GM06990 (cell line): ENCODE measurements around the gene SLC2A5.

ENCODE experiments used
- DNase-seq: peaks from one replicate; pipeline ENCODE4 v3.0.0-alpha.2; 2011; ENCODE audit not compliant: insufficient read length; ENCODE audit errors: extremely low read depth
- H3K27me3 ChIP-seq: replicated peaks from 2 replicates; pipeline ENCODE4 v1.6.0; 2011; ENCODE audit warnings: low read length; ENCODE audit not compliant: control insufficient read depth, insufficient read depth
- H3K36me3 ChIP-seq: 2 replicates; pipeline ENCODE4 v1.5.1; 2011; ENCODE audit warnings: low read length; ENCODE audit not compliant: control insufficient read depth, insufficient read depth
- H3K4me3 ChIP-seq: replicated peaks from 2 replicates; pipeline ENCODE4 v1.5.1; 2011; ENCODE audit warnings: low read depth, mild to moderate bottlenecking, control low read depth, low read length
- TF ChIP-seq, protein P1 (sequence below): IDR thresholded peaks from 2 replicates; pipeline ENCODE4 v1.5.1; 2011; ENCODE audit warnings: low read length, control low read depth, mild to moderate bottlenecking, inconsistent platforms; ENCODE audit not compliant: insufficient read depth, poor library complexity, severe bottlenecking

Gene SLC2A5

GRCh38 chr1:9066945-9067807 lies 2.3 kb downstream of the SLC2A5 start:
- no peak for DNase-seq
- H3K27me3 ChIP-seq = no peaks in the 10 kb centered on the region
- TF ChIP-seq, protein P1, sequence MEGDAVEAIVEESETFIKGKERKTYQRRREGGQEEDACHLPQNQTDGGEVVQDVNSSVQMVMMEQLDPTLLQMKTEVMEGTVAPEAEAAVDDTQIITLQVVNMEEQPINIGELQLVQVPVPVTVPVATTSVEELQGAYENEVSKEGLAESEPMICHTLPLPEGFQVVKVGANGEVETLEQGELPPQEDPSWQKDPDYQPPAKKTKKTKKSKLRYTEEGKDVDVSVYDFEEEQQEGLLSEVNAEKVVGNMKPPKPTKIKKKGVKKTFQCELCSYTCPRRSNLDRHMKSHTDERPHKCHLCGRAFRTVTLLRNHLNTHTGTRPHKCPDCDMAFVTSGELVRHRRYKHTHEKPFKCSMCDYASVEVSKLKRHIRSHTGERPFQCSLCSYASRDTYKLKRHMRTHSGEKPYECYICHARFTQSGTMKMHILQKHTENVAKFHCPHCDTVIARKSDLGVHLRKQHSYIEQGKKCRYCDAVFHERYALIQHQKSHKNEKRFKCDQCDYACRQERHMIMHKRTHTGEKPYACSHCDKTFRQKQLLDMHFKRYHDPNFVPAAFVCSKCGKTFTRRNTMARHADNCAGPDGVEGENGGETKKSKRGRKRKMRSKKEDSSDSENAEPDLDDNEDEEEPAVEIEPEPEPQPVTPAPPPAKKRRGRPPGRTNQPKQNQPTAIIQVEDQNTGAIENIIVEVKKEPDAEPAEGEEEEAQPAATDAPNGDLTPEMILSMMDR = no peak
- H3K4me3 ChIP-seq = no peak overlapping the region
- H3K36me3 ChIP-seq = no peaks in the 10 kb centered on the region

DNA sequence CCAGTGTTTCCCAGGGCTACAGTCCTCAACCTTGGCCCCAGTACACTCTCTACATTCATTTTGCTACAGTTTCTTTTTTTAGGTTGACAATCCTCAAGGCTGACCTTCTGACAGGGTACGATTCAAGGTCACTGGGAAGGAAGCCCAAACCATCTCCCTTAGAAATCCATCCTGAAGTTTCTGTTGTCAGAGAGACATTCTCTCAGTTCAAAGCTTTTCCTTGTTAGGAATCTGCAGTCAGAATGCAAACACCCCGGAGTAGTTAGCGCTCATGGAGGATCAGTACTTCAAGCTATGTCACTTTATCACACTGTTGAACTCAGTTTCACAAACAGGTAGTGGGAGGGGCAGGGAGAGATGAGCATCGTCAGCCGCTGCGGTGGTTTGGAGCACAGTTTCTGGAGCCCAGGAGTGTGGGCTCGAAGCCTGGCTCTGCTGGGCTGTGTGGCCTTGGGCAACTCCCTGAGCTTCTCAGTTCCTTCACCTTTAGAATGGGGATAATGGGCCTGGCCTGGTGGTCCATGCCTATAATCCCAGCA lies 4.2 kb downstream of the SLC2A5 start:
- DNase-seq = no peak
- TF ChIP-seq, protein P1 = no peak
- H3K36me3 ChIP-seq = no peaks in the 10 kb centered on the region
- no peaks in the 10 kb centered on the region for H3K27me3 ChIP-seq
- no peak overlapping the region for H3K4me3 ChIP-seq

GRCh38 chr1:9062846-9063245 lies 6.6 kb downstream of the SLC2A5 start:
- no peak for DNase-seq
- Histone ChIP-seq H3K4me3 (no peak overlapping the region), H3K27me3 (no peaks in the 10 kb centered on the region), H3K36me3 (no peaks in the 10 kb centered on the region; the same call in 1 of the 2 replicates)
- TF ChIP-seq, protein P1 = no peak

- Histone ChIP-seq H3K4me3 (no peak overlapping the region), H3K27me3 (no peaks in the 10 kb centered on the region), H3K36me3 (no peaks in the 10 kb centered on the region; the same call in 1 of the 2 replicates)
- DNase-seq = no peak
- TF ChIP-seq, protein P1 = no peak
These were observed 7.4 kb downstream of the SLC2A5 start for GRCh38 chr1:9062021-9062471.

- TF ChIP-seq, protein P1 = no peak
- Histone ChIP-seq H3K4me3 (no peak overlapping the region), H3K27me3 (no peaks in the 10 kb centered on the region), H3K36me3 (no peaks in the 10 kb centered on the region; the same call in 1 of the 2 replicates)
- no peak for DNase-seq
These were observed 8.0 kb downstream of the SLC2A5 start for GRCh38 chr1:9061252-9061960.
